ENCODE results near the gene PIK3R6. TPM values are rescaled to one million over a fixed set of nuclear protein-coding genes. Genes with fewer than 3 reads are reported as not detected.

PIK3R6 gene
- total RNA-seq, 1 donor from 2014 or later = not detected

GRCh38 chr17:8831234-8831849 lies 36.1 kb downstream of the PIK3R6 start:
- Mint-ChIP-seq H3K4me1 (ENCODE audit: unreplicated experiment) (no peaks in the 10 kb centered on the region), H3K27ac (ENCODE audit: unreplicated experiment) (no peak overlapping the region), H3K4me3 (ENCODE audit: unreplicated experiment) (no peak overlapping the region), H3K9me3 (ENCODE audit: unreplicated experiment) (no peaks in the 10 kb centered on the region), H3K36me3 (ENCODE audit: unreplicated experiment) (no peaks in the 10 kb centered on the region), H3K27me3 (ENCODE audit: unreplicated experiment) (peaks cover 8% of the 10 kb centered on the region)
- DNase-seq (ENCODE audit: extremely low spot score, unreplicated experiment) = peak; percentile 56
- TF ChIP-seq CTCF (IDR thresholded peaks at IDR 0.05) = no peak

- DNase-seq (ENCODE audit: extremely low spot score, unreplicated experiment) = peak; percentile 72
- no peaks in the 10 kb centered on the region for H3K36me3 Mint-ChIP-seq (ENCODE audit: unreplicated experiment)
- peaks cover under 1% of the 10 kb centered on the region for H3K9me3 Mint-ChIP-seq (ENCODE audit: unreplicated experiment)
- peaks cover 4% of the 10 kb centered on the region for H3K27me3 Mint-ChIP-seq (ENCODE audit: unreplicated experiment)
- no peak overlapping the region for H3K27ac Mint-ChIP-seq (ENCODE audit: unreplicated experiment)
- no peak for TF ChIP-seq CTCF (IDR thresholded peaks at IDR 0.05)
- H3K4me3 Mint-ChIP-seq (ENCODE audit: unreplicated experiment) = no peak overlapping the region
- no peaks in the 10 kb centered on the region for H3K4me1 Mint-ChIP-seq (ENCODE audit: unreplicated experiment)
These were observed 37.3 kb downstream of the PIK3R6 start for GRCh38 chr17:8830141-8830540.

GRCh38 chr17:8829036-8829941 lies 38.2 kb downstream of the PIK3R6 start:
- peaks cover 9% of the 10 kb centered on the region for H3K9me3 Mint-ChIP-seq (ENCODE audit: unreplicated experiment)
- no peaks in the 10 kb centered on the region for H3K4me1 Mint-ChIP-seq (ENCODE audit: unreplicated experiment)
- peaks cover 4% of the 10 kb centered on the region for H3K27me3 Mint-ChIP-seq (ENCODE audit: unreplicated experiment)
- H3K4me3 Mint-ChIP-seq (ENCODE audit: unreplicated experiment) = no peak overlapping the region
- no peak for TF ChIP-seq CTCF (IDR thresholded peaks at IDR 0.05)
- H3K27ac Mint-ChIP-seq (ENCODE audit: unreplicated experiment) = no peak overlapping the region
- peak; percentile 75 for DNase-seq (ENCODE audit: extremely low spot score, unreplicated experiment)
- H3K36me3 Mint-ChIP-seq (ENCODE audit: unreplicated experiment) = peaks cover 1% of the 10 kb centered on the region

GRCh38 chr17:8828517-8828875 lies 39.0 kb downstream of the PIK3R6 start:
- DNase-seq (ENCODE audit: extremely low spot score, unreplicated experiment) = peak; percentile 80
- H3K4me1 Mint-ChIP-seq (ENCODE audit: unreplicated experiment) = no peaks in the 10 kb centered on the region
- H3K36me3 Mint-ChIP-seq (ENCODE audit: unreplicated experiment) = peaks cover 1% of the 10 kb centered on the region
- no peak overlapping the region for H3K4me3 Mint-ChIP-seq (ENCODE audit: unreplicated experiment)
- peaks cover 9% of the 10 kb centered on the region for H3K9me3 Mint-ChIP-seq (ENCODE audit: unreplicated experiment)
- H3K27me3 Mint-ChIP-seq (ENCODE audit: unreplicated experiment) = peaks cover 4% of the 10 kb centered on the region
- no peak for TF ChIP-seq CTCF (IDR thresholded peaks at IDR 0.05)
- no peak overlapping the region for H3K27ac Mint-ChIP-seq (ENCODE audit: unreplicated experiment)

- Mint-ChIP-seq H3K27me3 (ENCODE audit: unreplicated experiment) (peaks cover 4% of the 10 kb centered on the region), H3K27ac (ENCODE audit: unreplicated experiment) (no peak overlapping the region), H3K4me1 (ENCODE audit: unreplicated experiment) (no peaks in the 10 kb centered on the region), H3K9me3 (ENCODE audit: unreplicated experiment) (peaks cover 9% of the 10 kb centered on the region), H3K4me3 (ENCODE audit: unreplicated experiment) (no peak overlapping the region), H3K36me3 (ENCODE audit: unreplicated experiment) (peaks cover 1% of the 10 kb centered on the region)
- peak; percentile 80 for DNase-seq (ENCODE audit: extremely low spot score, unreplicated experiment)
- TF ChIP-seq CTCF (IDR thresholded peaks at IDR 0.05) = no peak
These were observed 40.6 kb downstream of the PIK3R6 start for GRCh38 chr17:8826808-8827435.

Data from osteocyte (in vitro differentiated cells).